Effector CD4-positive, alpha-beta T cell (primary cell): Measurements from ENCODE around the gene USP5.
A peak's percentile ranks its signal among the peaks of the same experiment; 100 is the strongest.

ENCODE experiments used
- DNase-seq: peaks from one replicate; pipeline ENCODE4 v3.0.0-alpha.2; 2020

USP5 gene

GRCh38 chr12:6826734-6827436 lies 25.1 kb upstream of the USP5 start:
- DNase-seq: no peak

- DNase-seq: no peak
Measured at GRCh38 chr12:6827437-6827911, 24.5 kb upstream of the USP5 start.

- no peak for DNase-seq
Measured at GRCh38 chr12:6827982-6828780, 23.8 kb upstream of the USP5 start, which contains the start of gene P3H3. P3H3 (plus strand) TSS chr12:6828407; CDS start chr12:6828441, 34 bp downstream.

GRCh38 chr12:6828781-6829535 lies 23.0 kb upstream of the USP5 start:
- DNase-seq: peak; percentile 14

- DNase-seq: no peak
Measured at GRCh38 chr12:6829536-6830220, 22.3 kb upstream of the USP5 start.

GRCh38 chr12:6830286-6830890 lies 21.6 kb upstream of the USP5 start:
- DNase-seq: no peak

GRCh38 chr12:6830999-6831398 lies 21.0 kb upstream of the USP5 start:
- no peak for DNase-seq

- no peak for DNase-seq
Measured at GRCh38 chr12:6831450-6831995, 20.4 kb upstream of the USP5 start.

GRCh38 chr12:6832125-6832524 lies 19.8 kb upstream of the USP5 start:
- DNase-seq: no peak

- DNase-seq: no peak
Measured at GRCh38 chr12:6833189-6833890, 18.6 kb upstream of the USP5 start.

GRCh38 chr12:6834254-6834653 lies 17.7 kb upstream of the USP5 start:
- DNase-seq: no peak

GRCh38 chr12:6834873-6835272 lies 17.1 kb upstream of the USP5 start:
- no peak for DNase-seq

GRCh38 chr12:6836851-6837250 lies 15.1 kb upstream of the USP5 start:
- no peak for DNase-seq

GRCh38 chr12:6837370-6838060 lies 14.4 kb upstream of the USP5 start:
- DNase-seq: no peak

GRCh38 chr12:6838854-6839253 lies 13.1 kb upstream of the USP5 start:
- DNase-seq: no peak

- DNase-seq: no peak
Measured at GRCh38 chr12:6839482-6840201, 12.3 kb upstream of the USP5 start.

GRCh38 chr12:6840330-6840729 lies 11.6 kb upstream of the USP5 start:
- no peak for DNase-seq

- no peak for DNase-seq
Measured at GRCh38 chr12:6840761-6841515, 11.0 kb upstream of the USP5 start, which contains the start of gene GNB3. GNB3 (plus strand) TSS chr12:6840925; CDS start chr12:6841288, 363 bp downstream.

- DNase-seq: no peak
Measured at GRCh38 chr12:6842075-6842474, 9.9 kb upstream of the USP5 start.
